ENCODE data around the gene PACSIN1.
"Not testable (repeated sequence)": the region's sequence is repeated elsewhere in the genome, so short reads cannot be mapped to it uniquely, and the experiment has no call there.

PACSIN1 gene

DNA sequence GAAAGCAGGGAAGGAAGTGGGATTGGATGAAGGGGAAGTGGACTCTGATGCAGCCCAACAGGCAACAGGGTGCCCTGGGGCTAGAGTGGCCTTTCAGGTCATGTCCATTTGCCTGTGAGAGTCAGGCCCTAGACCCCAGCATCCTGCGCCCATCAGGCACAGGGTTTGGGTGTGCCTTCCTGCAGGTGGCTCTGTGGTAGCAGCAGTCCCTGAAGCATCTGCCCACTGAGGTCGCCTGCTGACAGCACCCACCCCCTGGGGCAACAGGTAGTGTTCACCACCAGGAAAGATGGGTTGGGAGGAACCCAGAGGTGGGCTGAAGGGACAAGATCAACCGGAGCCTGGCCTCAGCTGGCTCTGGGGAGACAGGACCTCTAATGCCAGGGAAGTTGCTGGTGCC is 3.6 kb downstream of the PACSIN1 start:
- no peak for ATAC-seq
- H3K27ac Mint-ChIP-seq = no peak overlapping the region
- H3K4me1 Mint-ChIP-seq = peaks cover 17% of the 10 kb centered on the region

DNA sequence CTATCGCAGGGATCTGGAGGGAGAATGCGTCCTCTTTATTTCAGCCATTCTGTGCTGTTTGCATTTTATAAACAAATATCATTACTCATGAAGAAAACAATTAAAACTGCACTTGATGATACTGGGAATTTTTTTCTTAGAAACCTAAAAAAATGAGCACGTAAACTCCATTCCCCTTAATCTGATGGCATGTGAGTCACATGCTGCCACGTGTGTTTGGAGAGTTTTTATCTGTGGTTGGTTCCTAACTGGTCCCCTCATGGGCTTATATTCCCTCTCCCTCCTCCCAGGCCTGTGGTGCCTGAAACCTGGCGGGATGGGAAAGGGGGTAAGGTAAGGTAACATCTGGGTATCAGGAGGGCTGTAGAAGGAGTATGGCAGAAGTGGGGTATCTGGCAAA is 6.5 kb downstream of the PACSIN1 start:
- H3K9me3 Mint-ChIP-seq = no peaks in the 10 kb centered on the region
- H3K36me3 Mint-ChIP-seq = no peaks in the 10 kb centered on the region

More for the DNA sequence above, 3.6 kb downstream of the PACSIN1 start:
- no peak for DNase-seq (ENCODE audit: low spot score in 2 of 2)
- no peaks in the 10 kb centered on the region for H3K9me3 Mint-ChIP-seq
- H3K4me3 Mint-ChIP-seq = no peak overlapping the region
- no peaks in the 10 kb centered on the region for H3K36me3 Mint-ChIP-seq

DNA sequence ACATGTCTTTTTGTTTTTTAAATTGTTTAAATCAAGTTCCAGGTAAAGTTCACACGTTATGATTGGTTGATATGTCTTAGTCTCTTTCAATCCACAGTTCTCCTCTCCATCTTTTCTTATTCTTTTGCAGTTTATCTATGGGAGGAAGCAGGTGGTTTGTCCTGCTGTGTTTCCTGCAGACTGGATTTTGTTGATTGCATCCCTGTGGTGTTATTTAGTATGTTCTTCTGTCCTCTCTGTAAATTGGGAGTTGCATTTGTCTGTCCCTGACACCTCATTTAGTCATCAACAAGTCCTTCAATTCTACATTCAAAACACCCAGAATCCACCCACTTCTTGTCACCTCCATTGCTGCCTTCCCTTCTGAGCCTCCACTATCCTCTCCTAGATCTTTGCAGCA is 8.1 kb downstream of the PACSIN1 start:
- no peaks in the 10 kb centered on the region for H3K9me3 Mint-ChIP-seq
- ATAC-seq (no peak), DNase-seq (ENCODE audit: low spot score in 2 of 2) (no peak)
- no peak overlapping the region for H3K27ac Mint-ChIP-seq
- H3K36me3 Mint-ChIP-seq = no peaks in the 10 kb centered on the region
- H3K4me1 Mint-ChIP-seq = peaks cover 3% of the 10 kb centered on the region
- no peak overlapping the region for H3K4me3 Mint-ChIP-seq

More for the DNA sequence above, 6.5 kb downstream of the PACSIN1 start:
- no peak for ATAC-seq
- no peak for DNase-seq (ENCODE audit: low spot score in 2 of 2)
- Mint-ChIP-seq H3K4me3 (no peak overlapping the region), H3K27ac (no peak overlapping the region), H3K4me1 (peaks cover 10% of the 10 kb centered on the region)

DNA sequence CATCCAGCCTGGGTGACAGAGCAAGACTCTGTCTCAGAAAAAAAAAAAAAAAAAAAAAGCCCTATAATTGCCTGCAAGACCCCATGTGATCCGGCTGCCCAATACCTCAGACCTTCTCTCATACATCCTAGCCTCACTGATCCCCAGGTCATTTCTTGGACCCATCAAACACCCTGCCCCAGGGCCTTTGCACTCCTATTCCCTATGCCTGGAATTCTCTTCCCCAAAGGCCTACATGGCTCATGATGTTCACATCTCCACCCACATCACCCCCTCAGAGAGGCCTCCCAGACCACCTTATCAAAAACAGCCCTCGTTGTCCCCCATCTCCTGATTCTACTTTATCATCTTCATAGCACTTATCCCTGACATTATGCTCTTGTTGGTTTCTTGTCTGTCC is 8.9 kb downstream of the PACSIN1 start:
- H3K27ac Mint-ChIP-seq = no peak overlapping the region

DNA sequence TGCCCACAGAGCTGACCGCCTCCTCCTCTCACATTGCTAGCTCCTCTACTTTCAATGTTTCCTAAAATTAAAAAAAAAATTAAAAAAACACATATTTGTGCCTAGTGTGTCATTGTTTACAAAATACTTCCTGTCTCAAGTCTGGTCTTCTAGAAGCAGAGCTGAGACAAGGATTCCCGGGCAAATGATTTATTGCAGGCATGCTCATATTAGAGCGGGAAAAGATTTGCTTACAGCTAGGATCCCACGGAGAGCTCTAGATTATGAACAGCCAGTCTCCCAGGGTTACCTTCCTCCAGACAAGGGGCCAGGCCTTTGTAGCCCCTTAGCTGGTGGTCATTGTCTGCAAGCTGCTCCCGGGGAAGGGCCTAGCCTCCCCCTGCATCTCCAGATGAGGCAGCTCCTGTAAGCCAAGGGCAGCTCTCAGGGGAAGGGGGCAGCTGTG is 9.4 kb downstream of the PACSIN1 start:
- H3K4me3 Mint-ChIP-seq = no peak overlapping the region
- no peaks in the 10 kb centered on the region for H3K4me1 Mint-ChIP-seq
- H3K9me3 Mint-ChIP-seq = no peaks in the 10 kb centered on the region
- DNase-seq (ENCODE audit: low spot score in 2 of 2) (no peak), ATAC-seq (peak; percentile 36)
- H3K36me3 Mint-ChIP-seq = no peaks in the 10 kb centered on the region
- H3K27ac Mint-ChIP-seq = no peak overlapping the region

More for the DNA sequence above, 8.9 kb downstream of the PACSIN1 start:
- H3K4me1 Mint-ChIP-seq = no peaks in the 10 kb centered on the region
- DNase-seq (ENCODE audit: low spot score in 2 of 2) (no peak), ATAC-seq (no peak)
- H3K9me3 Mint-ChIP-seq = no peaks in the 10 kb centered on the region
- H3K36me3 Mint-ChIP-seq = no peaks in the 10 kb centered on the region
- H3K4me3 Mint-ChIP-seq = no peak overlapping the region

DNA sequence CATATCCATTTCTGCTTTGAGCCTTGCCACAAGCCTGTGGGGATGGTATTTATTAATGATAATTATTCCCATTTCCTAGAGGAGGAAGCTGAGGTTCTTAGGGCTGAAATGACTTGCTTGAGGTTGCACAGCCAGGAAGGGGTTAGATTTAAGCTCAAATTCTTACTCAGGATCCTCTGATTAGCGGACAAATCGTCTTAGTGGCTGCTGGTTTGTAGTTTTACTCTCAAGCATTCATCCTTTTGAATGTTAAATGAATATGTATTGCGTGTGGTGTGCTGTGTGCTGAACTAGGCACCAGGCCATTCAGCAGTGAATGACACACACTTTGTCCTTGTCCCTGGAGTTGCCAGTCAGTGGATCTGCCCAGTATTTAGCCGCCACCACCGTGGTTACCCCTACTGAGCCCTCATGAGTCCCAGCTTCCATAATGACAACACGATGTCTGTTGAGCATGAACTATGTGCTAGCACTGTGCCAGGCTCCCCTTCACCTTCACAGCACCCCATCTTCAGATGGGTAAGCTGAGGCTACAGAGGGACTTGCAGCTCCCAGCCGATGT is 10.0 kb downstream of the PACSIN1 start:
- Mint-ChIP-seq H3K36me3 (no peaks in the 10 kb centered on the region), H3K27ac (no peak overlapping the region), H3K4me1 (no peaks in the 10 kb centered on the region), H3K9me3 (no peaks in the 10 kb centered on the region), H3K4me3 (no peak overlapping the region)
- ATAC-seq (peak; percentile 37), DNase-seq (ENCODE audit: low spot score in 2 of 2) (no peak)

DNA sequence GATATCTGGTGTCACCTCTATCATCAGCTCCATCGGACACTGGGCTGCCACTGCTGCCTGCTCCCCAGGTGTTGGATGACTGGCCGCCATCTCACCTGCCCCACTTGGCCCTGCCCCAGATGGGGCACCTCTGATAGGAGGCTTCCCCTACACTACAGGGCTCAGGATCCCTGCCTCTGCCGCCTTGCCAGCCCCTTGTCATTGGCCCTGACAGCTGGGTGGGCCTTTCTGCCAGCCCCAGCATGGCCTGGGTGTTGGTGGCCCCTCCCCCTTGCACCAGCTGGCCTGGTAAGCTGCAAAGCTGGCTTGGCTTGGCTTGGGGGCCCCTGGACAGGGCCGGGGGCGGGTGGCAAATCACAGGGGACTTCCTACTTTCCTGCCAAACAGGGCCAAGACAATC is 10.6 kb downstream of the PACSIN1 start:
- H3K4me1 Mint-ChIP-seq = no peaks in the 10 kb centered on the region

DNA sequence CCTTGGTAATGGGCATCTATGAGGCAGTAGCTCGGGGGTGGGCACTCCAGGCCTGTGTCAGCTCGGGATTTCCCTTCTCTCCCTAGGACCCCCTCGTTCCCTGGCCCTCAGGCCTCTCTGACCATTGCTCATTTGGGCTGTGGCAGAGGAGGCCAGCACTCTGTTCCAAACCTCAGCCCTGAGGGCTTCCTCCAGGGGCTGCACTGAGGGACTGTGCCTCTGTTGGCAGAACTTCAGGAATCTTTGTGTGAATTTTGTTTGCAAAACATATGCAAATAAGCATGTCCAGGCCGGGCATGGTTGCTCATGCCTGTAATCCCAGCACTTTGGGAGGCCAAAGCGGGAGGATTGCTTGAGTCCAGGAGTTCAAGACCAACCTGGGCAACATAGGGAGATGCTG is 11.0 kb downstream of the PACSIN1 start:
- DNase-seq (ENCODE audit: low spot score in 2 of 2) (no peak), ATAC-seq (no peak)
- Mint-ChIP-seq H3K36me3 (no peaks in the 10 kb centered on the region), H3K9me3 (no peaks in the 10 kb centered on the region), H3K4me1 (no peaks in the 10 kb centered on the region), H3K27ac (no peak overlapping the region), H3K4me3 (no peak overlapping the region)

More for the DNA sequence above, 10.6 kb downstream of the PACSIN1 start:
- Mint-ChIP-seq H3K4me3 (no peak overlapping the region), H3K9me3 (no peaks in the 10 kb centered on the region), H3K27ac (no peak overlapping the region), H3K36me3 (no peaks in the 10 kb centered on the region)
- DNase-seq (ENCODE audit: low spot score in 2 of 2) (no peak), ATAC-seq (no peak)

DNA sequence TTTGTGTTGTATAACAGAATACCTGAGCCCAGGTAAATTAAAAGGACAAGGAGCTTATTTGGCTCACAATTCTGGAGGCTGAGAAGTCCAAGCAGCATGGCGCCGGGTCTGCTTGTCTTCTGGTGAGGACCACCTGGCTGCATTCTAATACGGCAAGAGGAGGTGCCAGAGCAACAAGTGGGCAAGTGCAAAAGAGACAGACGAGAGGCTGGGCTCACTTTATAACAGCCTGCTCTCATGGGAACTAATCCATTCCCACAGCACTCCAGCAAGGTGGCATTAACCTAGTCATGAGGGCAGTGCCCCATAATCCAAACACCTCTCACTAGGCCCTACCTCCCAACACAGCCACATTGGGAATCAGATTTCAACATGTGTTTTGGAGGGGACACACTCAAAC is 12.9 kb downstream of the PACSIN1 start:
- Mint-ChIP-seq H3K36me3 (no peaks in the 10 kb centered on the region), H3K9me3 (no peaks in the 10 kb centered on the region), H3K4me3 (no peak overlapping the region), H3K4me1 (no peaks in the 10 kb centered on the region), H3K27ac (no peak overlapping the region)
- DNase-seq (ENCODE audit: low spot score in 2 of 2) = no peak
- no peak for ATAC-seq

DNA sequence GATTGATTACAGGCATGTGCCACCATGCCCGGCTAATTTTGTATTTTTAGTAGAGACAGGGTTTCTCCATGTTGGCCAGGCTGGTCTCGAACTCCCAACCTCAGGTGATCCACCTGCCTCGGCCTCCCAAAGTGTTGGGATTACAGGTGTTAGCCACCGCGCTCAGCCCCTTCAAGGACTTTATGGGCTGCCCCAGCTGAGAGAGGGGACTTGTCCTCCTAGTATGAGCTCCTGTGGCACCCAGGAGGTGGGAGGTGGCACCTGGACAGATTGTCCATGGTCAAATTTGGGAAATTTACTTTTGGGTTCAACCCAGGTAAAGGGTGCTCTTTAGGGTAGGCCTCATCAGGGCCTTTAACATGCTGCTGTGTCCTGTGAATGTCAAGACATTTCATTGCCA is 17.9 kb downstream of the PACSIN1 start:
- not testable (repeated sequence) for DNase-seq (ENCODE audit: low spot score in 2 of 2); ATAC-seq; H3K36me3 Mint-ChIP-seq; H3K9me3 Mint-ChIP-seq
- Mint-ChIP-seq H3K4me1 (peaks cover 30% of the 10 kb centered on the region), H3K27ac (peak overlapping the region; percentile 95), H3K4me3 (peak overlapping the region; percentile 53)

DNA sequence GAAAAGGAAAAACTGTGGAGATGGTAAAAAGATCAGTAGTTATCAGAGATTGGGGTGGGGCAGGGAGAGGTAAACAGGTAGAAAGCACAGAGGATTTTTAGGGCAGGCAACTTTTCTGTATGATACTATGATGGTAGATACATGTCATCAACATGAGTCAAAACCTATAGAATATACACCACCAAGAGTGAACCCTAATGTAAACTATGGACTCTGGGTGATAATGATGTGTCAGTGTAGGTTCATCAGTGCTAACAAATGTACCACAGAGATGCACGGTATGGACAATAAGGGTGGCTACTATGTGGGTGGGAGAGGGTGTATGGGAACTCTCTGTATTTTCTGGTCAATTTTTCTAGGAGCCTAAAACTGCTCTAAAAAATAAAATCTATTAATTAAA is 18.5 kb downstream of the PACSIN1 start:
- peak overlapping the region; percentile 53 for H3K4me3 Mint-ChIP-seq
- H3K27ac Mint-ChIP-seq = peak overlapping the region; percentile 95
- peak; percentile 79 for ATAC-seq
- peaks cover 30% of the 10 kb centered on the region for H3K4me1 Mint-ChIP-seq
- peaks cover 6% of the 10 kb centered on the region for H3K36me3 Mint-ChIP-seq
- no peak for DNase-seq (ENCODE audit: low spot score in 2 of 2)
- no peaks in the 10 kb centered on the region for H3K9me3 Mint-ChIP-seq

DNA sequence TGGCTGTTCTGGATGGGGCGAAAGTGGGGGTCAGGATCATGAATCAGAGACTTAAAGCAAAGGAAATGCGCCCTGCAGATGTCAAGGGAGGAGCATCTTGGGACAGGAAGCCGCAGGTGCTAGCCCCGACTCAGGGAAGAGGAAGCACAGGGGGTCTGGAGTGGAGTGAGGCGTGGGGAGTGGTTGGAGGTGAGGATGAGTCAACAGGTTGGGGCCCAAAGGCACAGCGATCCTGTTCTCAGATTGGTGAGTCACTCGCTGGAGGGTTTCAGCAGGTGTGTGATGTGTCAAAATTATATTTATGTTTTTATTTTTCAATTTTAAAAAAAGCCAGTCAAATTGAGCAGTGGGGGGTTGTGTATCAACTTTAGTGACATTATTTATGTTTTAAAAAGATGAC is 19.0 kb downstream of the PACSIN1 start:
- DNase-seq (ENCODE audit: low spot score in 2 of 2) (peak; percentile 50 to 79), ATAC-seq (peak; percentile 95)
- H3K36me3 Mint-ChIP-seq = peaks cover 6% of the 10 kb centered on the region
- H3K27ac Mint-ChIP-seq = peak overlapping the region; percentile 95
- peaks cover 30% of the 10 kb centered on the region for H3K4me1 Mint-ChIP-seq
- no peaks in the 10 kb centered on the region for H3K9me3 Mint-ChIP-seq
- H3K4me3 Mint-ChIP-seq = peak overlapping the region; percentile 53

DNA sequence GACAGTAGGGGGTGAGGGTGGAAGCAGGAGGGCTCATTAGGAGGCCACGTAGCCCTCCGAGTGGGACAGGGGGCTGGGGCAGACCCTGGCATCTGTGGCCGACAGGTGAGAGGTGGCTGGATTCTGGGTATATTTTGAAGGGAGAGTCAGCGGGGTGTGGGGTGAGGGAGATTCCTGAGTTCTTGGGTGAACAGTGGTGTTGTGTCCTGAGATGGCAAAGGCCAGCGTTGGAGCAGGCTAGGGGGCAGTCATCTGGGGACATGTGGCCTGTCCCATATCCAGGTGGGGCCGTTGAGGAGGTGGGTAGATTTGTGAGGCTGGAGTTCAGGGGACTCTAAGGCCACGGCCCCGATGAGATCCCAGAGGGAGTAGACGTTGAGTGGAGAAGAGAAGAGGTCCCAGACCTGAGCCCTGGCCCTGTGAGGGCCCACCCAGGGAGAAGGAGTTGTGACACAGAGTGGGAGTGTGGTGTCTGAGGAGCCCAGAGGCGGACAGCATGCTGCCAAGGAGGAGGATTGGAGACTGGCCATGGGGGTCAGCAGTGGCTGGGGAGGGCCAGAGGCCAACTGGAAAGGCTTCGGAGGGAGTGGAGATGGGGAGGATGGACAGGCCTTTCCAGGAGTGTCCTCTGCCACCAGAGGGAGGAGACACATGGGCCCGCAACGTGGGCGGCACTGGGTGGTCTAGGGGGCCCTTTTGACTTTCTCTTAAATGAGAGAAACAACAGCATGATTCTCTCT is 19.6 kb downstream of the PACSIN1 start:
- Mint-ChIP-seq H3K27ac (peak overlapping the region; percentile 95), H3K4me1 (peaks cover 30% of the 10 kb centered on the region), H3K4me3 (peak overlapping the region; percentile 53), H3K9me3 (no peaks in the 10 kb centered on the region), H3K36me3 (peaks cover 6% of the 10 kb centered on the region)
- ATAC-seq (no peak), DNase-seq (ENCODE audit: low spot score in 2 of 2) (no peak)

DNA sequence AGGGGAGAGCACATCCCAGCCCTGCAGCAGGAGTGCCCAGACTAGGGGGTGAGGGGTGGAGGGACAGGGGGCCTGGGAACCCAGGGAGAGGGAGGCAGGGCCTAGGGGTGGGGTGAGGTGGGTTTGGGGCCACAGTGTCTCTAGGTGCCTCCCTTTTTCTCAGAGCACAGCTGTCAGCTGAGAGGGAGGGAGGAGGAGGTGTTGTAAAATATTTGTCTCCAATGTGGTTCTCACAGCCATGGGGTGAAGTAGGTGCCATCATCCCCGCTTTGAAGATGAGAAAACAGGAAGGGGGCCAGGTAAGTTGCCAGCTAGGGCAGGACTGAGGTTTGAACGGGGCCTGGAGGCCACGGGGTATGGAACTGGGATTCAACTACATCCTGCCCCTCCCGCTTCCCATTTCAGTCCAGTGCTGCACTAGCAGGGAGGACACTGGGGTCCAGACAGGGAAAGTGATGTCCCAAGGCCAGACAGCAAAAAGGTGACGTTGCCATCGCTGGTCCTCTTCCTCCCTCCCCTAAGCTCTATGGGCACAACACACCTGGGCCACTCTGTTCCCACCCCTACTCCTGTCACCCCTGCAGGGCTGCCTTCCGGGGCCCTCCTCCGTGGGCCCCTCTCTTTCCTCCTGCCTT is 20.3 kb downstream of the PACSIN1 start:
- peaks cover 30% of the 10 kb centered on the region for H3K4me1 Mint-ChIP-seq
- H3K36me3 Mint-ChIP-seq = peaks cover 6% of the 10 kb centered on the region
- peak overlapping the region; percentile 53 for H3K4me3 Mint-ChIP-seq
- no peak for DNase-seq (ENCODE audit: low spot score in 2 of 2)
- ATAC-seq = no peak
- peak overlapping the region; percentile 95 for H3K27ac Mint-ChIP-seq
- H3K9me3 Mint-ChIP-seq = no peaks in the 10 kb centered on the region

DNA sequence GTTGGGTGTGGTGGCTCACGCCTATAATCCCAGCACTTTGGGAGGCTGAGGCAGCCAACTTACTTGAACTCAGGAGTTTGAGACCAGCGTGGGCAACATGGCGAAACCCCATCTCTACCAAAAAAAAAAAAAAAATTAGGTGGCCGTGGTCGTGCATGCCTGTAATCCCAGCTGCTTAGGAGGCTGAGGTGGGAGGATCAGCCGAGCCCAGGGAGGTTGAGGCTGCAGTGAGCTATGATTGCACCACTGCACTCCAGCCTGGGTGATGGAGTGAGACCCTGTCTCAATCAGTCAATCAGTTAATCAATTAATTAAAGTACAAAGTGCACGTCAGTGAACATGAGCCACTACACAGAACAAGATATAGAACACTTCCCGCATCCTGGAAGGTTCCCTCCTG is 21.0 kb downstream of the PACSIN1 start:
- H3K36me3 Mint-ChIP-seq; DNase-seq (ENCODE audit: low spot score in 2 of 2); H3K9me3 Mint-ChIP-seq; H3K4me3 Mint-ChIP-seq; ATAC-seq: not testable (repeated sequence)
- H3K4me1 Mint-ChIP-seq = peaks cover 30% of the 10 kb centered on the region
- peak overlapping the region; percentile 95 for H3K27ac Mint-ChIP-seq

DNA sequence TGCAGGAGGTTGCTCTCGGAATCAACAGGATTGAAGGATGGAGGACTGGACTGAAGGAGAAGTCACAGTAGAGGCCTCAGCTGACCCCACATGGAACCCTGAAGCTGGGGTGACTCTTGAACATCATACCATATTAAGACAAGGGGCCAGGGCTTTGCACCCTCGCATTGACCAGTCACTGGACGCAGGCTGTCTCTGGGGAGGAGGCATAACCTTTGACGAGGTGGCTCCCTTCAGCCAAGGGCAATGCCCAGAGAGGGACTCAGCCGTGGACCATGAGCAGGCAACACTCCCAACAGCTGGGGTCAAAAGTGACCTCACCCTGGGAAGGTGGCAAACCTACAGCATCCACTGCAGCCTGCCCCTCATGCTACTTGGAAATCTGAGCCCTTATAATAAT is 21.7 kb downstream of the PACSIN1 start:
- no peak for ATAC-seq
- Mint-ChIP-seq H3K27ac (no peak overlapping the region), H3K36me3 (peaks cover 6% of the 10 kb centered on the region), H3K4me1 (peaks cover 30% of the 10 kb centered on the region), H3K9me3 (no peaks in the 10 kb centered on the region), H3K4me3 (no peak overlapping the region)
- DNase-seq (ENCODE audit: low spot score in 2 of 2) = no peak
